ENCODE results near the gene HRCT1. TPM values are rescaled to one million over a fixed set of nuclear protein-coding genes. Genes with fewer than 3 reads are reported as not detected.

Gene HRCT1
- total and polyA plus RNA-seq, 11 donors, result 0.97 to 9.5 (median 4.4) TPM

DNA sequence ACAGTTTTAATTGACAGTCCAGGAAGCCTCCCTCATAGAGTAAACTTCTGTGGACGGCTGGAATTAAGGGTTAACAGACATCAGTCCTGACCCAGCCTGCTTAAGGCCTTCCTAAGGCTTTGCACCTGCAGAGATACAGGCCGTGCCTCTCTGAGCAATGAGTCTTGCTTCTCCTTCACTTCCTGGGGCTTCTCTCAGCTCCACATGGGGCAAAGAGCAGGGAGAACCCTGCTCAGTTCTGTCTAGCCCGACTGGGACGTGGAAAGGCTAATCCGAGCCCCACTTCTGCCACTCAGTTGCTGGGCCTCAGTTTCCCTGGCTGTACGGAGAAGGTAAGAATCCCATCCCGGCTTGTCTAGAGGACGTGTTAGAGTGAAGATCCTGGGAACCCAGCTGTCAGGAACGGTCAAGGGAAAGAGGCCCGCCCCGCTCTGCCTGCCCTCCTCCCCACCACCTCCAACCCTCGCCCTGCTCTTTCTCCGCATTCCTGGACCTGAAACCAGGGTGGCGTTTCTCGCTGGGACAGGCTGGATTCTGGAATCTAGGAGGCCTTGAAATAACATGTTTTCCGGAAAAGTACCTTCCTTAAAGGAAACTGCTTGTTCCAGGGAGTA lies 9.8 kb downstream of the HRCT1 start:
- Histone ChIP-seq H3K36me3 (no peaks in the 10 kb centered on the region), H3K4me1 (peaks cover 19 to 90% (median 55%) of the 10 kb centered on the region in 12 donors), H3K9me3 (no peaks in the 10 kb centered on the region), H3K27ac (peak overlapping the region; percentile 68 to 93 (median 83)), H3K4me3 (no peak overlapping the region), H3K27me3 (no peaks in the 10 kb centered on the region)
- DNase-seq (peak in 1 of 5 donors; percentile 61), ATAC-seq (peak in 3 of 4 donors; percentile 13 to 29 (median 18))
- no peak for TF ChIP-seq POLR2A (IDR thresholded peaks at IDR 0.05)
- 61 to 77% (median 76%) methylated on average over 15 to 16 of the region's 16 CpGs for WGBS, 4 donors
- intact Hi-C loops (cut with DNase I), result no loop called here

DNA sequence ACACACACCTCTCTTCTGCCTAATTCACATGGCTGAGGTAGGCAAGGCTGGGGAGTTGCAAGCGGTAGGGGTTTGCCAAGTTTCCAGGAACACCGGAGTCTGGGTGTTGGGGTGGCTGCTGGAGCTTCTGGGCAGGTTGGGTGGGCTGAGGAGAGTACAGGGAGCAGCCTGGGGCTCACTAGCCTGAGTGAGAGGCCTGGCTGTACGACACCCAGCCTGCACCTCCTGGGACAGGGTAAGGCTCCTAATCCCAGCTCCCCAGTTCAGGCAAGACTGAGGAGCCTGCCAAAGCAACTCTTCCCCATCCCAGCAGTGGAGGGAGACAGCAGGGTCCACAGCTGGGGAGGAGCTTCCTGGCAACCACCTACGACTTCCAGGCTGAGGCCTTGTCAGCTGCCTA lies 11.3 kb downstream of the HRCT1 start:
- 65 to 86% (median 69%) methylated on average over 2 to 4 of the region's 4 CpGs for WGBS, 4 donors

DNA sequence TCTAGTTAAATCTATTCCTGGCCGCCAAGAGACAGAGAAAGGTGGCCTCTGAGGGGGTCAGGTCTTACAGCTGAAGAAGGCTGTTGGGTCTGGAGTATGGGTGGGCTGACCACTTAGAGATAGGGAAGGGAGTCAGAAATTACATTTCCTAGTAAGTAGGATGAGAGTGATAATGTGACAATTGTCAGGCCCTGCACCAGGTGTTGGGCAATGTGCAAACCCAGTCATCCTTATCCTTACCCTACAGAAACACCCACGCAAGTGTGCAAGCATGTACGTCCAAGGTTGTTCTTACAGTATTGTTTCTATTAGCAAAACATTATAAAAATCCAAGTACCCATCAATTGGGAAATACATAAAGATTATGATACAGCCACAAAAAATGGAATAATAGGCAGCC lies 12.8 kb downstream of the HRCT1 start:
- TF ChIP-seq, protein P1, sequence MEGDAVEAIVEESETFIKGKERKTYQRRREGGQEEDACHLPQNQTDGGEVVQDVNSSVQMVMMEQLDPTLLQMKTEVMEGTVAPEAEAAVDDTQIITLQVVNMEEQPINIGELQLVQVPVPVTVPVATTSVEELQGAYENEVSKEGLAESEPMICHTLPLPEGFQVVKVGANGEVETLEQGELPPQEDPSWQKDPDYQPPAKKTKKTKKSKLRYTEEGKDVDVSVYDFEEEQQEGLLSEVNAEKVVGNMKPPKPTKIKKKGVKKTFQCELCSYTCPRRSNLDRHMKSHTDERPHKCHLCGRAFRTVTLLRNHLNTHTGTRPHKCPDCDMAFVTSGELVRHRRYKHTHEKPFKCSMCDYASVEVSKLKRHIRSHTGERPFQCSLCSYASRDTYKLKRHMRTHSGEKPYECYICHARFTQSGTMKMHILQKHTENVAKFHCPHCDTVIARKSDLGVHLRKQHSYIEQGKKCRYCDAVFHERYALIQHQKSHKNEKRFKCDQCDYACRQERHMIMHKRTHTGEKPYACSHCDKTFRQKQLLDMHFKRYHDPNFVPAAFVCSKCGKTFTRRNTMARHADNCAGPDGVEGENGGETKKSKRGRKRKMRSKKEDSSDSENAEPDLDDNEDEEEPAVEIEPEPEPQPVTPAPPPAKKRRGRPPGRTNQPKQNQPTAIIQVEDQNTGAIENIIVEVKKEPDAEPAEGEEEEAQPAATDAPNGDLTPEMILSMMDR (IDR thresholded peaks at IDR 0.05), result no peak
- no peak for TF ChIP-seq POLR2A (IDR thresholded peaks at IDR 0.05)
- H3K4me1 ChIP-seq, result peaks cover 19 to 75% (median 51%) of the 10 kb centered on the region in 12 donors
- 58 to 74% (median 65%) methylated on average over 3 of the region's 3 CpGs for WGBS, 4 donors

More for the DNA sequence above, 11.3 kb downstream of the HRCT1 start:
- Histone ChIP-seq H3K27me3 (no peaks in the 10 kb centered on the region), H3K36me3 (no peaks in the 10 kb centered on the region), H3K9me3 (no peaks in the 10 kb centered on the region), H3K27ac (peak overlapping the region; percentile 68 to 93 (median 83)), H3K4me1 (peaks cover 19 to 78% (median 50%) of the 10 kb centered on the region in 12 donors), H3K4me3 (no peak overlapping the region)
- TF ChIP-seq, protein P1 (IDR thresholded peaks at IDR 0.05), result no peak
- TF ChIP-seq POLR2A (IDR thresholded peaks at IDR 0.05), result no peak
- intact Hi-C loops (cut with DNase I), result no loop called here
- ATAC-seq (no peak), DNase-seq (no peak)

DNA sequence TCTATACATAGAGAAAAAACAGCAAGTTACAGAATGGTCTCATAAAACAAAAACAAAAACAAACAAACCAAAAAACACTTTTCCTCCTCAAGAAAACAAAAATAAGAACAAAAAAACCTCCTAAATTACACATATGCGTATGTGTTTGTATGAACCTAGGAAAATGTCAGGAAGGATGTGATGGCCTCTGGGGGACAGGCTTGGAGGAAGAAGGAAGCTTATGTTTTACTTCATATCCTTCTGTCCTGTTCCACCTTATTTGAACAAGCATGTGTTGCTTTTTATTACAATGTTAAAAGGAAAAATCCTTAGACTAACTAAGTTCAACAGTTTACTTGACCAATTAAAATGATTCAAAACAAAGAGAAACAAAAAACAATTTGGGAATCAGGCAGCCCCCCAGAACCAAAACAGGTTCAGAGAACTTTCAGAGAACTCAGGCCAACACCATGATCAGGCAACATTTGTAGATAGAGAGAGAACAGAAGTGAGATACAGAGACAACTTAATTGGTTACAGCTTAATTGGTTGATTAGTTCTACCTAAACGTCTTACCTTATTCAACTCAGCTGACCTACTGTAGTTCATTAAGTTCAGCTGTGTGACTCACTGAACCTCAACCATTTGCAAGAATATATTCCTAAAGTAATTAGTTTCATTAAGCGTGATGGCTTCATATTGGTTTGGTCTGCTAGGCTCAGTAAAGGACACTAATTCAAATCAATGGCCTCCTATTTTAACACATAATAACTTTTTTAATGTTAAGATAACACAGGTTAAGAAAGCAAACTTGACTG lies 13.4 kb downstream of the HRCT1 start:
- Histone ChIP-seq H3K9me3 (no peaks in the 10 kb centered on the region), H3K4me1 (peaks cover 19 to 75% (median 53%) of the 10 kb centered on the region in 12 donors), H3K27me3 (no peaks in the 10 kb centered on the region), H3K4me3 (no peak overlapping the region), H3K27ac (peak overlapping the region; percentile 65 to 93 (median 83)), H3K36me3 (no peaks in the 10 kb centered on the region)
- intact Hi-C loops (cut with DNase I), result no loop called here
- ATAC-seq (peak in 1 of 4 donors; percentile 52), DNase-seq (peak in 1 of 5 donors; percentile 17)
- 52 to 71% (median 63%) methylated on average over 3 of the region's 3 CpGs for WGBS, 4 donors
- TF ChIP-seq, protein P1 (IDR thresholded peaks at IDR 0.05), result no peak
- TF ChIP-seq POLR2A (IDR thresholded peaks at IDR 0.05), result no peak

More for the DNA sequence above, 12.8 kb downstream of the HRCT1 start:
- no peak for ATAC-seq
- H3K9me3 ChIP-seq, result no peaks in the 10 kb centered on the region
- no peaks in the 10 kb centered on the region for H3K36me3 ChIP-seq
- H3K27ac ChIP-seq, result peak overlapping the region; percentile 68 to 93 (median 83)
- no peaks in the 10 kb centered on the region for H3K27me3 ChIP-seq
- intact Hi-C loops (cut with DNase I), result no loop called here
- no peak for DNase-seq
- no peak overlapping the region for H3K4me3 ChIP-seq

Measured in heart left ventricle (tissue), 16 donors.